ENCODE measurements around the gene CAMTA1. TPM values are rescaled to one million over a fixed set of nuclear protein-coding genes. Genes with fewer than 3 reads are reported as not detected.

The CAMTA1 gene
- polyA plus RNA-seq, 3 donors, result 81.9 to 89.8 (median 88.0) TPM

DNA sequence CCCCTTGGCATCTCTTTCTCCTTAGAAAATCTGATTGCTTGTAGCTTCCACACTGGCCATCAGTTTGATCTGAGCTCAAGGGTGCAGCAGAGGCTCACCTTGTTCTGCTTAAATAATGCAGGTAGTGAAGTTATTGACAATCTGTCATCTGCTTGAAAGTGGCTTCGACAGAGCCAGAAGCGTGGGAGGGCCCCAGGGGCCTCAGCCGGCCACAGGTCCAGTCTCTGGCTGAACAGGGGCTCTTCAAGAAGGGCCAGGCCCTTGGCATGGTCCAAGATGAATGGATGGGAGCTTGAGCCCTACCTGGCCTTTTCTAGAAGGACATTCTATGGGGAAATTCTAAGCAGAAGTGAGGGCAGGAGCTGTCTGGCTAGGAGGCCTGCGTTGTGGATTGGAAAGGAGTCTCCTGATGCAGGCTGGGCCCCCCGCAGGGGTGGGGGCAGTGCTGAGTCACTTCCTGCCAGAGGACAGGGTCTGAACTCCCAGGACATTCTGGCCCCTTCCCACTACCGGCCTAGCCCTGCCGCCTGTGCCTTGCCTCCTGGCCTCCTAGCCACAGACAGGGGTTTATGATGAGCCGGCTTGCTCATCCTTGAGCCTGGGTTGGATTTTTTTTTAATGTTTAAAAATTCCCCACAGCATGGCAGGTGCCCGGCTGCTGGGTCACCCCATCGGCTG lies 823.5 kb downstream of the CAMTA1 start:
- DNase-seq (ENCODE audit: extremely low read depth in 1 of 11, low read depth in 9 of 11, low spot score in 4 of 11), result no peak

DNA sequence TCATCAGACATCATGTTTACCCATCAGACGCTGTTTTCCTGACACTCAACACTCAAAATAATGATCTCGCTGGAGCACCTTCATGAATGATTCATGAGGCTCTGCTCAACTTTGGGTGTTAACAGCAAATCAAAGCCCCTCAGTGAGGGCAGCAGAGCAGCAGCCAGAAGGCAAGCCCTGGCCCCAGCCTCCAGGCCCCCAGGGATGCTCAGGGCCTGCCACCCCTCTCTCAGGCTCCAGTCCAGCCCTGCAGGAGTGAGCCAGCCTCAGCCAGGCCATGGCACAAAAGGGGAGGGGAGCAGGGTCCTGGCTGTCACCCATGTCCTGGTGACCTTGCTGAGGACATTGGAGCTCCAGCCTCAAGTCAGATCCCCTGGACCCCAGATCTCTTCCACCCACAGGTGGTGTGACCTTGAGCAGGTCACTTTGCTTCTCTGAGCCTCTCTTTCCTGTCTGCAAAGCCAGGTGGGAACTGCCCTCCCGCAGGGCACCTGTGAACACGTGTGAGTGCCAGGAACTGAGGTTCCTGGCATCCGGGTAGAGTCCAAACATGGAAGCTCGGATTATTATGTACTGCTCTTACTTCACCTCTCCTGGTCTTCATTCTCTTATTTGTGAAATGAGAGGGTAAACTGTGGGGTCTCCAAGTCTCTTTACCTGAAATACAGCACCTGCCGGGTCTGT lies 824.2 kb downstream of the CAMTA1 start:
- DNase-seq (ENCODE audit: extremely low read depth in 1 of 11, low read depth in 9 of 11, low spot score in 4 of 11), result no peak

DNA sequence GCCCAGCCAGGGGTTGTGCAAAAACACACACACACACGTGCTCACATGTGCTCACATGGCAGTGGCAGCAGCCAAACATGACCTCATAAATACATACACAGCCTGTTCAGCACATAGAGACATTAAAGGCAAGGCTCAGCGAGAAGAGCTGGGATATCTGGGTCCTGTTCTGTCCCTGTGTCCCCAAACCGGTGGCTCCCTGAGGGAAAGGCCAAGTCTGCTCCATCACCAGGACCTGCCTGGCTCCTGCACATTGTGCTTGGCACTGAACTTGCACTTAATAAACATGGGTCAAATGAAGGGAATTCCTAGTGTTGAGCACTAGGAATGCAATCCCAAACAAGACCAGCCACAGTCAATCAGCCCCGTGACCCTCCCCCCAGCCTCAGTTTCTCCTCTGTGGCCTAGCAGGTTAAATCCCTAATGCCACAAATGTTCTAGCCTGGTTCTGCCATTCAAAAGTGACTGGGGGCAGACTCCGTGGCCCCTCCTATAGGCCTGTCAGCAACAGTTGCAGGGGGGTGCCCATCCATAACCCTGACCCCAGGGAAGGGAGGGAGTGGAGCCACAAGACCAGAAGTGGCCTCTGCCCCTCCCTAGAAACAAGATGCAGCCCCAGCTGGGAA lies 825.0 kb downstream of the CAMTA1 start:
- no peak for DNase-seq (ENCODE audit: extremely low read depth in 1 of 11, low read depth in 9 of 11, low spot score in 4 of 11)

DNA sequence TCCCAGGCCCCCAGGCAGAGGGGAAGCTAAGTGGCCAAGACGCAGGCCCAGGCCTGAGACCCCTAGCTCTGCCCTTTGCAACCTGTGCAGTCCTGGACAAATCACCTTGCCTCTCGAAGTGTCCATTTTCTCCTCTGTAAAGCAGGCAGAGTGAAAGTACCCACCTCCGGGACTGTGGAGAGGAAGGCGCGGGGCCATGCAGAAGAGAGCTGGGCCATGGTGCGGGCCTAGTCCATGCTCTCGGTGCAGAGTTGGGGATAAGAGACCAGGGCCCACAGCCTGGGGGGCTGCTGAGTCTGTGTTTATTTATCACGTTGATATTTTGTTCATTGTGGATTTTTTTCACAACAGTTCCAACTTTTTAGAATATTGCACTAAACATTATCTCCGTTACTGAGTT lies 825.7 kb downstream of the CAMTA1 start:
- DNase-seq (ENCODE audit: extremely low read depth in 1 of 11, low read depth in 9 of 11, low spot score in 4 of 11), result no peak

GRCh38 chr1:7611421-7612010 lies 826.3 kb downstream of the CAMTA1 start:
- no peak for DNase-seq (ENCODE audit: extremely low read depth in 1 of 11, low read depth in 9 of 11, low spot score in 4 of 11)

GRCh38 chr1:7613106-7613850 lies 828.0 kb downstream of the CAMTA1 start:
- no peak for DNase-seq (ENCODE audit: extremely low read depth in 1 of 11, low read depth in 9 of 11, low spot score in 4 of 11)

GRCh38 chr1:7613851-7614205 lies 828.6 kb downstream of the CAMTA1 start:
- DNase-seq (ENCODE audit: extremely low read depth in 1 of 11, low read depth in 9 of 11, low spot score in 4 of 11), result no peak

DNA sequence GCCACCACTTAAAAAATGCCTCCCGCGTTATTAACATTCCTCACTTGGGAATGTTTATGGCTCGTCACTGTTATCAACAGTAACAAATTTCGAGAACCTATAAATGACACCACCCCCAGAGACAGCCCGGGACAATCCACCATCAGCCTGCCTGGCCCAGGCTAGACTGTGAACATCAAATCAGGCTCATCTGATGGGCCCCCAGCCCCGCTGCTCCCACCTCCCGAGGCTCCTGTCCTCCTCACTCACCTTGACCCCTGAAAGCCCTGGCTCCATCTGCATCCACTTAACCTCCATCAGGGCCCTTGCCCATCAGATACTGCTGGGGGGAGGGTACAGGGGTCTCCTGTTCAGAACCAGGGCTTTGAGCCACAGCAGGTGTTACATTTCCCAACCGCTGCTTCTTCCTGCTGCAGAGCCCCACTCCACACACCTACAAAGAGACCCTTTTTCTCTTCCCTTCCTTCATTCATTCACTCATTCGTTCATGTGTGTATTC lies 829.4 kb downstream of the CAMTA1 start:
- DNase-seq (ENCODE audit: extremely low read depth in 1 of 11, low read depth in 9 of 11, low spot score in 4 of 11), result no peak

DNA sequence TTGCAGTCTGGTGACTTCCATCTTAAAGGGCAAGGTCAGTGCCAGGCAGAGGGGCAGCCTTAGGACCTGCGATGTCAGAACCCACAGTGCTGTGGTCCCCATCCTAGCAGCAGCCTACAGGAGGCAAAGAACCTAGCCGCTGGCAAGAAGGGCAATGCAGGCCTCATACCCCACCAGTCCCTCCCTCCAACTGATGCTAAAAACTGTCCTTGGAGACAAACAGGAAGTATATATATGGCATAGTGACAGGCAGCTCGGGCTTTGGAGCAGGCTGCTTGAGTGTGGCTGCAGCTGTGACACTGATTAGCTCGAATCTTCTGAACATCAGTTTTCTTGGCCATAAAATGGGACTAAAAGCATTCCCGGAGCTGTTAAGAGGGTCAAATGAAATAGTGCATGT lies 829.9 kb downstream of the CAMTA1 start:
- DNase-seq (ENCODE audit: extremely low read depth in 1 of 11, low read depth in 9 of 11, low spot score in 4 of 11), result no peak

GRCh38 chr1:7616076-7616832 lies 831.0 kb downstream of the CAMTA1 start:
- peak in 9 of 11 donors; percentile 36 to 72 (median 57) for DNase-seq (ENCODE audit: extremely low read depth in 1 of 11, low read depth in 9 of 11, low spot score in 4 of 11)

- DNase-seq (ENCODE audit: extremely low read depth in 1 of 11, low read depth in 9 of 11, low spot score in 4 of 11), result no peak
Measured at GRCh38 chr1:7616953-7617352, 831.7 kb downstream of the CAMTA1 start.

DNA sequence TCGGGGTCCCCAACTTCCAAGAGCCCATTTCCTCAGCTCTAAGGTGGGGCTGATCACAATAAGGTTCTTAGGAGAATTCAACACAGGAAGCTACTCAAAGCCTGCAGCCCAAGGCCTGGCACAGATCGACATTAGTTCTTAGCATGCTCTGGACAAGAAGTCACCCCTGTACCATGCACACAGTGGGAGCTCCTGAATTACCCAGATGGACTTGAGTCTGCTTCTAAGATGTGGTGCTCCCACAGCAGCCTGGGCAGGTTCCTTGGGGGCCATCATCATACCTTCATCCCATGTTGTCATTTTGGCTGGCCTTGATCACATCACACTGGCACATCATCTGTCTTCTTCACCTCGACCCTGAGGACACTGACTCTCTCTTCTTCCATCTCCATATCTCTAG lies 832.6 kb downstream of the CAMTA1 start:
- DNase-seq (ENCODE audit: extremely low read depth in 1 of 11, low read depth in 9 of 11, low spot score in 4 of 11), result no peak

GRCh38 chr1:7620196-7620595 lies 834.9 kb downstream of the CAMTA1 start:
- no peak for DNase-seq (ENCODE audit: extremely low read depth in 1 of 11, low read depth in 9 of 11, low spot score in 4 of 11)

DNA sequence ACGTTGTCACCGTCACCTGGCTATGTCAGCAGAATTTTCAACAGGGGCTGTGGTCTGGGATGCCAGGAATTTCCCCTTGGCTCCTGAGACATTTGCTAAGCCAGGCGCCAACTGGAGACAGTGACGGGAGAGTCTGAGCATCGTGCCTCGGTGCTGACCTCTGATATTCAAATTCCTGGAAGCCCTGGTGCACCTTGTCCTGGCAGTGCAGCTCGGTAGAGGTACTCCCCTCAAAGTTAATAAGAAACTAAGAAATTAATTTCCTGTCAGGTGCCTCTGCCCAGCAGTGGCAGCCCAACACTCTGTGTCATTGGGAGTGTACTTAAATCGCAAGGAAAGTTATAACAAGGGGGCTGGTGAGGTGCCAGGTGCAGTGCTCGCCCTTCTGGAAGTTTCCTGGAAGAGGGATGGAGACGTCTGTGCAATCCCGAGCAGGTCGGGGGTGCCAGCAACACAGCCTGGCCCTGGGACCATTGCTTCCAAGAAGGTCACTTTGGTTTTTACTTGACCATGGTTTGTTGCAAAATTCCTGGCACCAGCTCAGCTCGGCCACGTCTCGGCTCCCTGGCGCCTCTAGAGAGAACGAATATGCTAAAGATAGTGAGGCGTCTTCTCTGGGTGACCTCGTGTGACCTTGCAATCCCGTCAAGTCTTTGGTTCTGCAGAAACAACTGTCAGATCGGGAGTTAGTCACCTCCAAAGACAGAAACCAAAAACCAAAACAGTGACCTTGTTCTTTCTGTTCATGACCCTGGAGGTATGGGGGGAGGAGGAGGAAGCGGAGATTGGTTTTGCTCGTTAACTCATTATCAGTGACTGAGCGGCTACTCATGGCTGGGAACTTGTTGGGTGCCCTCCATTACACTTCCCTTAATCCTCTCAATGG lies 836.3 kb downstream of the CAMTA1 start:
- peak in 1 of 11 donors; percentile 43 for DNase-seq (ENCODE audit: extremely low read depth in 1 of 11, low read depth in 9 of 11, low spot score in 4 of 11)

DNA sequence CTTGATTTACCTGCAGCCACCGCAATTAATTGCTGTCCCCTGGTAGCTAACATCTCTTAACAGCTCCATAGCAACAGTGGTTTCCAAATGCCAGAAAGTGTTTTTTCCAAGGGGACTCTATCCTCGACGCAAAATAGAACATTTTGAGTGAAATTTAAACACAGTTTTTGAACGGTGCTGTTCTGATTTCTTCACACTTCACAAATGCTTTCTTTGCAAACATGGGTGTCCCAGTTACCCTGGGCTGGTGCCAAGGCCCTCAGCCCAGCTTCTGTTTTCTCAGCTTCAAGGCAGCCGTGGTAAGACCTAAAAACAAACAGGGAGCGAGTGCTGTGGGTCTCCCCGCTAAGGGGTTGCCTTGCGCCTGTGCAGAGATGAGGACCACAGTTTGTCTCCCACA lies 838.6 kb downstream of the CAMTA1 start:
- no peak for DNase-seq (ENCODE audit: extremely low read depth in 1 of 11, low read depth in 9 of 11, low spot score in 4 of 11)

- no peak for DNase-seq (ENCODE audit: extremely low read depth in 1 of 11, low read depth in 9 of 11, low spot score in 4 of 11)
Measured at GRCh38 chr1:7624791-7625355, 839.6 kb downstream of the CAMTA1 start.

GRCh38 chr1:7625401-7625800 lies 840.1 kb downstream of the CAMTA1 start:
- no peak for DNase-seq (ENCODE audit: extremely low read depth in 1 of 11, low read depth in 9 of 11, low spot score in 4 of 11)
